Pulmonary artery endothelial cell (primary cell): Measurements from ENCODE around the gene ACAA2. TPM values are rescaled to one million over a fixed set of nuclear protein-coding genes. Genes with fewer than 3 reads are reported as not detected.
"Not testable (repeated sequence)": the region's sequence is repeated elsewhere in the genome, so short reads cannot be mapped to it uniquely, and the experiment has no call there.

ENCODE experiments used
- DNase-seq: peaks from one replicate; pipeline ENCODE4 v3.0.0-alpha.2; 2011; ENCODE audit warnings: low read depth, low spot score
- total RNA-seq: library from RNA; depleted of rRNA; stranded (reverse); fragments of >200 nt; gene quantifications from 2 replicates; pipeline ENCODE4 v1.2.3, GENCODE V29; 2014

The ACAA2 gene
- total RNA-seq, 1 donor from 2014 or later: 46.6 TPM

- no peak for DNase-seq
Observed at GRCh38 chr18:49813069-49813318, 339 bp downstream of the ACAA2 start.

- DNase-seq: no peak
Observed at GRCh38 chr18:49812286-49813068, 856 bp downstream of the ACAA2 start.

DNA sequence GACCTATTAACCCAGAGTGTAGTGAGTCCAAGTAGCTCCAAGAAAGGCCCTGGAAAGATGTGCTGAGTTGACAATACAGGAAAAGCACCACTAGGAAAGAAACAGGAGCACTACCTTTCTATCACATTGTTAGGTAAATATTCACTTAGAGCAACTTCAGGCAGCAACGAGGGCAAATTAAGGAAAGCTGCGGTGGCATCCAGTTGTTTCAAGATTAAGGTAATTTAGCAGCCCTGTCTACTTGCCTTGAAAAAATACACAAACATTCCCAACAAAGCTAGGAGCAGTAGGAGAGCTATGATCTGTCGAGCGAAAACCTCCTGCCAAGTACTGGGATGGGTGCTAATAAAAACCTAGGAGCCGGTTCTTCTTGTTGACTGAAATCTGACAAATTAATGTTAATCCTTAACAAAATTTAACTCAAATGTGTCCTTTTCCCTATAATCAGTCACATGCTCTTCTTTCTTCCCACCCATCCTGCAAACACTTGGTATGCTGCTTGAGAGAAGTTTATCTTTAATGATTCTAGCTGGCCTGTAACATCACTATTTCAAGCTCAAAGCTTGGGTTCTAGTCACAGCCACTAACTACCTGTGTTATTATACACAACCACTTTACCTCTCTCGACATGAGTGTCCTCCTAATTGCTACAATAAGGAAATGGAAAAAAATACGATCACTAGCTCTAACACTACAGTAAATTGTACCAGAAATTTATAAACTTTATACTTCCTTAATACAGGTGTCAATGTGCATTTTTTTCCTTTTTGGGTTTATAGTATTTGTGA is 2.0 kb downstream of the ACAA2 start:
- DNase-seq: no peak

- DNase-seq: not testable (repeated sequence)
Observed at GRCh38 chr18:49808553-49809191, 4.7 kb downstream of the ACAA2 start.

DNA sequence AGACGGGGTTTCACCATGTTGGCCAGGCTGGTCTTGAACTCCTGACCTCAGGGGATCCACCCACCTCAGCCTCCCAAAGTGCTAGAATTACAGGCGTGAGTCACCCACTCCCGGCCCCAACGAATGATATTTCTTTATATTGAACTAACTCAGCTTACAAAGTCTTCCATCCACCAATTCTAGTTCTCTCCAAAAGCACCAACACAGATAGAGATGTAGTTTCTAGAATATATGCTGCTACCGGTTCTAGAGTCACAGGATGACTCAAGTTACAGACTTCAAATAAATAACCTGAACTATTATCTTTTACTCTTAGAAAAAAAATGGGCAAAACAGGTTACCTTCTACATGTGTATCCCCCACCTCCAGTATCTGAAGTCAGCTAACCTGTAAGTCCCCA is 9.2 kb downstream of the ACAA2 start:
- no peak for DNase-seq

DNA sequence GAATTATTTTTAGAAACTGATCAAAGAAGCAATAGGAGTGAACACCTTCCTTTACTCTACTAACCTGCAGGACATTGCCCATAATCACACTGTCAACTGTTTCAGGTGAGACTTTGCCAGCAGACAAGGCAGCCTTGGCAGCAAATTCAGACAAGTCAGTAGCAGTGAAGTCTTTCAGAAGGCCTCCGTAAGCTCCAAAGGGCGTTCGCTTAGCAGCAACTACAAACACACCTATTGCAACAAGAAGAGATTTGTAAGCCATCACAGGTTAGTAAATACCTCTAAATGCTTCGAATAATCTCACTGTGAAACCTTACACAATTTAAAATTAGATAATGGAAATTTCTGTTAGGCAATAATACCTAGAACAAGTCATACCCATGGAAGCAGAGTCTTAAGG is 10.7 kb downstream of the ACAA2 start:
- DNase-seq: no peak

DNA sequence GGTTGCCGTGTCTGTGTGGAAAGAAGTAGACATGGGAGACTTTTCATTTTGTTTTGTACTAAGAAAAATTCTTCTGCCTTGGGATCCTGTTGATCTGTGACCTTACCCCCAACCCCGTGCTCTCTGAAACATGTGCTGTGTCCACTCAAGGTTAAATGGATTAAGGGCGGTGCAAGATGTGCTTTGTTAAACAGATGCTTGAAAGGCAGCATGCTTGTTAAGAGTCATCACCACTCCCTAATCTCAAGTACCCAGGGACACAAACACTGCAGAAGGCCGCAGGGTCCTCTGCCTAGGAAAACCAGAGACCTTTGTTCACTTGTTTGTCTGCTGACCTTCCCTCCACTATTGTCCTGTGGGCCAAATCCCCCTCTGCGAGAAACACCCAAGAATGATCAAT is 12.8 kb downstream of the ACAA2 start:
- not testable (repeated sequence) for DNase-seq

DNA sequence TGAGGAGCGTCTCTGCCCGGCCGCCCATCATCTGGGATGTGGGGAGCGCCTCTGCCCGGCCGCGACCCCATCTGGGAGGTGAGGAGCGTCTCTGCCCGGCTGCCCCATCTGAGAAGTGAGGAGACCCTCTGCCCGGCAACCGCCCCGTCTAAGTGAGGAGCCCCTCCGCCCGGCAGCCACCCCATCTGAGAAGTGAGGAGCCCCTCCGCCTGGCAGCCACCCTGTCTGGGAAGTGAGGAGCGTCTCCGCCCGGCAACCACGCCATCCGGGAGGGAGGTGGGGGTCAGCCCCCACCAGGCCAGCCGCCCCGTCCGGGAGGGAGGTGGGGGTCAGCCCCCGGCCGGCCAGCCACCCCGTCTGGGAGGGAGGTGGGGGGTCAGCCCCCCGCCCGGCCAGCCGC is 13.5 kb downstream of the ACAA2 start:
- not testable (repeated sequence) for DNase-seq

- no peak for DNase-seq
Observed at GRCh38 chr18:49798001-49798400, 15.3 kb downstream of the ACAA2 start.

DNA sequence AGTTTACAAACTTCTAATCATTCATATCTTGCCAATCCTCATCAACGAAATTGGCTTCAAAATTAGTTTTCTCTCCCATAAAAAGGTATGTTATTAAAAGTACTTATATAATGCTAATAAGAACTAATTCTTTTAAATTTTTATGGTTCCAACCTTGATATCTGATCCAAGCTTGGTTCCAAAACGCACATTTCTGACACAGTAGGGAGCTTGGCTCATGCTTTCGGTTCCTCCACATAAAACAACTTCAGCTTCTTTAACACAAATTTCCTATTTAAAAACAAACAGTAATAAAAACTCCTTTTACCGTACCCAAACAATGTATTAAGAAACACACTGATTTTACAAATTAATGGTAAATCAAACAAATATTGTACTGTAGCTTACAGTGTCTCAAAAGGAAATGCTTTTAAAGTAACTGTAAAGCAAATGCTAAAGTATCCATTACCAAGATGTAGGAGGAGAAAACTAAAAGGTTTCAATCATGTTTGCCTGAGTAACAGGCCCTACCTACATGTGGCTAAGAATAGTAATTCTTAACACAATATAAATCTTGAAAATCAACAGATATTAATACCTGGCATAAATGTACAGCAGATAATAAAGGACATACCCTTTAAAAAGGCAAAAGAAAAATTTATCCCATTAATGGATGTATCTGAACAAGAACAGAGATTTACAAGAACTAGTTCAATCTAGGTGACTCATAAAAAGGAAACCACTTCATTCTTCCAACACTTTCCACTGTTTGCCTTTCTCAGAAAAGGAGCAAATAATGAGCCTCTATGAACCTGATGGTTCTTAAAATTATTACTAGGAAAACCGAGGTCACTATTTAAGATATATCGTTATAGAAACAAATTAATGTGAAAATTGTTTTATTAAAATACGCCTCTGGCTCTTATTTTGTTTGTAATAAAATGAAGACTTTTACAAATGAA is 17.5 kb downstream of the ACAA2 start:
- DNase-seq: no peak

GRCh38 chr18:49794743-49795142 is 18.6 kb downstream of the ACAA2 start:
- no peak for DNase-seq

DNA sequence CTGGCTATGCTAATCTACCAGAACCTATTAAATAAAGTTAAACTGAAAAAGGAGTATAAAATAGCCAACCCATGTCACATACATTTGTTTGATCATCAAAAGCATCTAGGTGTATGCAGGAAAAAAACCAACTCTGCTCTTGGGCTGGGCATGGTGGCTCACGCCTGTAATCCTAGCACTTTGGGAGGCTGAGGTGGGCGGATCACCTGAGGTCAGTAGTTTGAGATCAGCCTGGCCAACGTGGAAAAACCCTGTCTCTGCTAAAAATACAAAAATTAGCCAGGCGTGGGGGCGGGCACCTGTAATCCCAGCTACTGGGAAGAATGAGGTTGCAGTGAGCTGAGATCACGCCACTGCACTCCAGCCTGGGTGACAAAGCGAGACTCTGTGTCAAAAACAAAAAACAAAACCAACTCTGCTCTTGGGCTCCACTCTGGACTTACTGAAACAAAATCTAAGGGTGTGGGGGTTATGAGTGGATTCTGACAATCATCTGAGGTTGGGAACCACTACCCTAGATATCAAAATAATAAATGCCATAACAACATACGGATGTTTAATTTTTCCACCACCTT is 23.7 kb downstream of the ACAA2 start:
- DNase-seq: not testable (repeated sequence)

DNA sequence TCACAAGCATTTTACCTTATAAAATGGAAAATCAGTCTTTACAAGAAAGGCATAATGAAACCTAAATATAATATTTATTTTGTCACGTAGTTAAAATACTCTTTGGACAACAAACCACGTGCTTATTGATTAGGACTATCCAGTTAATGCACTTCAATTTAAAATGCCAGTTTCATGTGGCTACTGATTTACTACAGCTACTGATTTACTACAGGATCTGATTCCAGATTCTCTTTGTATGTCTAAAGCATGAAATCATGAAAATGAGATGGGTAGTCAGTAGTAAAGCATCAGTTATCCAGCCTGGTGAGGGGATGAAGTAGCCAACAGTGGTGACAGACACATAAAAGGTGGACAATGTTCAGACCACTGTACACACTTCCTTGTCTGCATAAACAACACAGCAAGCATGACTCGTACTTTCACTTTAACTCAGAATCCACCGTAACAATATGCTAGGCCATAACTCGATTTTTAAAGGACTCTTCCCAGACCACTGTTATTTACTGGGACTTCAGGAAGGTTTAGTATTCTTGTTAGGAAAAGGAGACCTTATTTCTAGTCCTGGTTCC is 24.9 kb downstream of the ACAA2 start:
- DNase-seq: no peak

DNA sequence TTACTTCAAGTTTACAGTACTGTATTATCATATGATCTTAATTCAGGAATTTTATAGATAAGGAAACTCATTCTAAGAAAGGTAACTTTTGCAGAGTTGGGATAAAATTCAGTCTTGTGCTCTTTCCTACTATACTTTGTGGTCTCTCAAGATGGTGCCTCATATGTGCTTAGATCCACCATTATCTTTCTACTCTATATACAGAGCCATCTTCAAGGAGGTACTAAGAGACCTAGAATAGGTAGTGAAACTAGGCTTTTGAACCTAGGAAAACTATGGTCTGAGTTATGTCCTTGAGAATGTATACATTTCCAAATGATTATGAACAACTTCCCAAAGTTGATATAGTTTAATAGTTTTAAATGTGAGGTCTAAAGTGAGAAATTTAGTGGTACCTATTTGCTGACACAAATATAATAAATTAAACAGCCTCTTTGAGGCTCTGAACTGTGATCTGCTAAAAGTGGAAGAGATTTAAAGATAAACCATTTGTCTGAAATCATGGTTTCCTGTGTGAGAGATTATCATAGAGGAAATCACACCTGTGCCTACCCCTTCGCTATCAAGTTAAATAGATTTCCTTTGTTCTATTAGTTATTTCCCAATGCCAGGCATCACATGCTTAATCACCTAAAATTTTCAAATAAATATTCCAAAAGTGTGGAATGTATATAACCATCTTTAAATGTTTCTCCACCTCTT is 27.2 kb downstream of the ACAA2 start:
- no peak for DNase-seq

DNA sequence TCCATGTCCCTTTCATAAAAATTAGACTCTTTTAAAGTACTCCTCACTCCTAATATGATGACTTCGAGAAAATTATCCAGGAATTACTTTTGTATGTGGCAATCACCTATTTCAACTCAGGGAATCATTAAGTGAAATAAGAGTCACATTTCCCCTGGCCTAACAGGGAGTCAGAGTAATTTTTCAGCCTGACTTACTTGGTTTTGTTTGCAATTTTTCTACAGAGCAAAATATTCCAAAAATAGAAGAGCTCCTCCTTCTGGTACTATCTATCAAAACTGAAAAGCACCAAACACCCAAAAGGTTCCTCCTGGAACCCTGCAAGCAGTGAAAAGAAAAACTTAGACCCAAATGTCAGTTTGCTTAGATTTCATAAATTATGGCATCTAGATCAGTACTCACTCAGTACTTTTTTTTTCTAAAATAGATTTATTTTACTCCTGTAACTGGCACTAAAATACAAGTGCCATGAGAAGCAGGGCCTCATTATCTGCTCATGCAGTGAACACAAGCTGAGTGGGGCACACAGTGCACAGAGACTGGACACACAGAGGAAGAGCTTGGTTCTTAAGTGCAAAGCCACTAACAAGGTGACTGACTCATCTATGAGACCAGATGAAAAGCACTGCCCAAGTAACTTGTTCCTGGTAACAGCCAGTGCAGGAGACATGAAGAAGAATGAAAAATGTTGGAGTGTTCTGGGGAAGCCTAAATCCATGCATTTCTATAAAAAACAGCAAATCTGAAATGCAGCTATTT is 28.7 kb downstream of the ACAA2 start:
- no peak for DNase-seq

GRCh38 chr18:49783631-49784030 is 29.7 kb downstream of the ACAA2 start:
- not testable (repeated sequence) for DNase-seq

GRCh38 chr18:49778826-49779465 is 34.4 kb downstream of the ACAA2 start:
- DNase-seq: no peak

- DNase-seq: no peak
Observed at GRCh38 chr18:49769047-49769728, 44.1 kb downstream of the ACAA2 start.
